NCI-H510A (cell line): ENCODE measurements around the gene IFI6.
"Not testable (repeated sequence)": the region's sequence is repeated elsewhere in the genome, so short reads cannot be mapped to it uniquely, and the experiment has no call there.

Source experiments
- DNase-seq: peaks from one replicate; lab custom pipeline; 2025; lab: John Stamatoyannopoulos, UW

IFI6 gene

GRCh38 chr1:27650171-27650538 lies 21.8 kb downstream of the IFI6 start:
- DNase-seq, result no peak

DNA sequence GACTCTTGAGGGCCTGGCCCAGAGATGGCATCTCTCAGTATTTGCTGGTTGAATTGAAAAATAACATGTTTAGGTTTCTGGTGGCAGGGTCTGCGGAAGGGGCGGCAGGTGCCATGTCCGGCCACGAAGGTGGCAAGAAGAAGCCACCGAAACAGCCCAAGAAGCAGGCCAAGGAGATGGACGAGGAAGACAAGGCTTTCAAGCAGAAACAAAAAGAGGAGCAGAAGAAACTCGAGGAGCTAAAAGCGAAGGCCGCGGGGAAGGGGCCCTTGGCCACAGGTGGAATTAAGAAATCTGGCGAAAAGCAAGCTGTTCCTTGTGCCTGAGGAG lies 22.7 kb downstream of the IFI6 start:
- no peak for DNase-seq

- DNase-seq, result no peak
These were observed 23.2 kb downstream of the IFI6 start for GRCh38 chr1:27648602-27649305.

GRCh38 chr1:27647328-27647727 lies 24.7 kb downstream of the IFI6 start:
- DNase-seq, result no peak

DNA sequence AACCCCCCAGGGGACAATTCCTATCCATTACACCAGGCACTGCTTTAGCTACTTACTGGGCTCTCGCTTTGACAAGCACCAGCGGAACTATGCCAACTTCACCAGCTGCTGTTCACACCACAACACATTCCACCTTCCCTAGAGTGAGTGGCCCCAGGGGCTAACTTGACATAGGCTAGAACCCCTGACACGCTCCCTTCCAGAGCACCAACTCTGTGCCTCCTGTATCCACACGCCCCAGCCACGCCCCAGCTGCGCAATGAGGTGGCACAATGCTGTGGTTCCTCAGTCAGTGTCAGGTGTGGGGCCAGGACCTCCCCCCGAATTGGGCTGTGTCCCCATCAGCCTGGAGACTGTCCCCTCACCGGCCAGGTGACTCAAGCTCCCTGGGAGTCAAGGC lies 25.3 kb downstream of the IFI6 start:
- no peak for DNase-seq

DNA sequence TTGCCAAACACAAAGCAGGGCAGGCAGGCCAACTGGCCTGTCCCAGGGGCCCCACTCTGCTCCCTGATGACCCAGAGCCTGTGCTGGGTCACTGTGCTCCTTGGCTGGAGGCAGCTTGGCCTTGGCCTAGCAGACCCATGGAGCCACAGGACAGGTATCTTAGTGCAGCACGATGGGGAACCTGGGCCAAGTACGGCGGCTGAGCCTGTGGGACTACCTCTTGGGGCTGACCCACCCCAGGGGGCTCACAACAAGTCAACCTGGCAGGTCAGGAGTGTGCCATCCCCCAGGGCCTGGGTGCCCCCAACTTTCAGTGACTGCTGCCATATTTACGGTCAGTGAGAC lies 26.9 kb downstream of the IFI6 start:
- DNase-seq, result no peak

GRCh38 chr1:27644369-27645070 lies 27.5 kb downstream of the IFI6 start:
- no peak for DNase-seq

DNA sequence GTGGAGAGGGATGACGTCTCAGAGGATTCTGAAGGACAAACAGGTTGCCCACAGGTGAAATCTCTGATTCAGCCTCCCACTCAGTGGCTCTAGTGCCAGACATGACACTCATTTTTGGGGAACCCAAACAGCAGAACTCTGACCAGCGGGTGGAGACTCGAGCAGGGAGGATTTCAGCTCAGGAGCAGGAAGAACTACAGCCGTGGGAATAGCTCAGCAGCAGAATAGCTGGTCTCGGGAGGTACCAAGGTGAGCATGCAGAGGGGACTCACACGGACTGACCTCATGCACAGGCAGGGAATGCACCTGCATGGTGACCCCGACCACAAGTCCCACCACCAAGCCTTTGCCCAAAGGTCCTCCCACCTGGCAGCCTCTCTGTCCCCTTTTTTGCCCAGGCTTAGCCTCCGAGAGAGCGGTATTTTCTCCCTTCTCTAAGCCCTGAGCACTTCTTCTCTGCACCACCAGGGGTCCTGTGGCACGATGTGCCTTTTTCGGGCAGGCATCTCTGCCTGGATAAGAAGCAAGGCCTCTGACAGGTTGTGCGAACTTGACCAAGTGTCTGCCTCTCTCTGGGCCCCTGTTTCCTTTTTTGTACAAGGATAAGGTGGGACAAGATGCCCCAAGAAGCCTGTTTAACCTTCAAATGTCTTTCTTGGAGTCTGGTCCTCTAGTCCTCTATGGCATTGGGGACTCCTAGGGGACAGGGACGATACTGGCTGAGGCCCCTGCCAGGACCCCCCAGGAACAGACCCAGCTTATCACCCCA lies 28.2 kb downstream of the IFI6 start:
- DNase-seq, result no peak

DNA sequence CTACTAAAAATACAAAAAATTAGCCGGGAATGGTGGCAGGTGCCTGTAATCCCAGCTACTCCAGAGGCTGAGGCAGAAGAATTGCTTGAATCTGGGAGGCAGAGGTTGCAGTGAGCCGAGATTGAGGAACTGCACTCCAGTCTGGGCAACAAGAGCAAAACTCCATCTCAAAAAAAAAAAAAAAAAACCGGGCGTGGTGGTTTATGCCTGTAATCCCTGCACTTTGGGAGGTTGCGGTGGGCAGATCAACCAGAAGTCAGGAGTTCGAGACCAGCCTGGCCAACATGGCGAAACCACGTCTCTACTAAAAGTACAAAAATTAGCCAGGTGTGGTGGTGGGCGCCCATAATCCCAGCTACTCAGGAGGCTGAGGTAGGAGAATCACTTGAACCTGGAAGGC lies 31.5 kb downstream of the IFI6 start:
- DNase-seq, result not testable (repeated sequence)

DNA sequence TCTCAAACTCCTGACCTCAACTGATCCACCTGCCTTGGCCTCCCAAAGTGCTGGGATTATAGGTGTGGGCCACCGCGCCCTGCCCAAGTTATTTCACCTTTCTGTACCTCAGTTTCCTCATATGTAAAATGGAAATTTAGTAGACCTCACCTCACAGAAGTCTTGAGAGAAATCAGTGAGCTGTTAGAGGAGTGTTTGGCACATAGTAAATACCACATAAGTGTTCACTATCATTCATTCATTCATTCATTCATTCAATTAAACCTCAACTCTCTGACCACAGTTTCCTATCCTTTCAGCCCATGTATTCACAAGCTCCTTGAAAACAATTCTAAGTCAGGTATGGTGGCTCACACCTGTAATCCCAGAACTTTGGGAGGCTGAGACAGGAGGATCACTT lies 33.2 kb downstream of the IFI6 start:
- DNase-seq, result no peak

- DNase-seq, result no peak
These were observed 33.8 kb downstream of the IFI6 start for GRCh38 chr1:27638047-27638734.

GRCh38 chr1:27635396-27636142 lies 36.4 kb downstream of the IFI6 start:
- no peak for DNase-seq

DNA sequence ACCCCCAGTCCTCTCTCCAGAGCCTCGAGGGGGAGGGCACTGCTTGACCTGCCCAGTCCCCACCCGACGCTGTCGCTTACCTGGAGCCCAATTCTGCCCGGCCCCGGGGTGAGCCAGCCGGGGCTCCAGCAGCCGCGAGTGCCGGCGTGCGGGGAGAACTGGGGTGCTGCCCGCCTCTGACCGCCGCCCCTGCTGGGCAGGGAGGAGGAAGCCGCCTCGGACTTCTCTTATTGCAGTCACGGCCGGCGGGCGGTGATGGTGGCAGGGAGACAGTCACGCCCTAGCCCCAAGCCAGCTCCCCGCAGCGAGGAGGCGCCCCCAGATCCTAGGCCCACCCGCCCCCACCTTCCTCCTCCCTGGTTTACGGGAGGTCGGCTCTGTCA lies 37.0 kb downstream of the IFI6 start, which contains the start of gene FGR:
TSS of gene FGR (minus strand) at position 201 of the 383 bp plus-strand sequence. CDS start 11,269 bp downstream, outside the sequence.
- no peak for DNase-seq

DNA sequence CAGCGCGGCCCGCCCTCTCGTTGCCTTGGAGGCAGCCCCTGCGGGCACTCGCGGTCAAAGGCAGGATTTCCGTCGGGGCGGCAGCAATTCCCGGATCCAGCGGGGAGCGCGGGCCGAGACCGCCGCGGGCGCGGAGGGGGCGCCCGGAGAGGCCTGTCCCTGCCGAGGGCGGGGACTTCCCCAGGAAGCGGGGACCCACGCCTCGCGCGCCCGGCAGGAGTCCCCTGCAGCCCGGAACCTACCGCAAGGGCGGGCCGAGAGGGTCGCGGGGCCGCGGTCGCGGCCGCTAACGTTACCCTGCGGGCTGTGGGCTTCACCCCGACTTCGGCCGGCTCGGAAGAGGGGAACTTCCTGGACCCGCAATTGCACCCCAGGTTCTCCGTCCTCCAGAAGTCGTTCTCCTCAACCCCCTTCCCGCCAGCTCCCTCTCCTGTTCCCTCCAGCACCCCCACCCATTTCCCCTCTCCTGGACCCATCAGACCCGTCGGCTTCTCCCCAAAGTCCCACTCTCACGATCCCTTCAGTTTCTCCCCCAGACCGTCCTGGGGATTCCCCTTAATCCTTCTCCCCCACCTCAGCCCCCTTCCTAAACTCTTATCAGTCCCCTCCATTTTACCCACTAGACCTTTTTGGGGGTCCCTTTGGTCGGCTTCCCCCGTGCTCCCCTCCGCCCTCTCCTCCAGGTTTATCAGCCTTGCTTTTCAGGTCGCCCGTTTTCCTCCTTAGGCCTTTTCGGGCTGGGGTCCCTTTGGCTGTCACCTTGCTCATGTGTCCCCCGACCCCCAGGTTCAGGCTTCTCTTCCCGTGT lies 37.6 kb downstream of the IFI6 start:
- no peak for DNase-seq

- DNase-seq, result no peak
These were observed 38.3 kb downstream of the IFI6 start for GRCh38 chr1:27633640-27634176.

- DNase-seq, result no peak
These were observed 38.7 kb downstream of the IFI6 start for GRCh38 chr1:27633298-27633610.

DNA sequence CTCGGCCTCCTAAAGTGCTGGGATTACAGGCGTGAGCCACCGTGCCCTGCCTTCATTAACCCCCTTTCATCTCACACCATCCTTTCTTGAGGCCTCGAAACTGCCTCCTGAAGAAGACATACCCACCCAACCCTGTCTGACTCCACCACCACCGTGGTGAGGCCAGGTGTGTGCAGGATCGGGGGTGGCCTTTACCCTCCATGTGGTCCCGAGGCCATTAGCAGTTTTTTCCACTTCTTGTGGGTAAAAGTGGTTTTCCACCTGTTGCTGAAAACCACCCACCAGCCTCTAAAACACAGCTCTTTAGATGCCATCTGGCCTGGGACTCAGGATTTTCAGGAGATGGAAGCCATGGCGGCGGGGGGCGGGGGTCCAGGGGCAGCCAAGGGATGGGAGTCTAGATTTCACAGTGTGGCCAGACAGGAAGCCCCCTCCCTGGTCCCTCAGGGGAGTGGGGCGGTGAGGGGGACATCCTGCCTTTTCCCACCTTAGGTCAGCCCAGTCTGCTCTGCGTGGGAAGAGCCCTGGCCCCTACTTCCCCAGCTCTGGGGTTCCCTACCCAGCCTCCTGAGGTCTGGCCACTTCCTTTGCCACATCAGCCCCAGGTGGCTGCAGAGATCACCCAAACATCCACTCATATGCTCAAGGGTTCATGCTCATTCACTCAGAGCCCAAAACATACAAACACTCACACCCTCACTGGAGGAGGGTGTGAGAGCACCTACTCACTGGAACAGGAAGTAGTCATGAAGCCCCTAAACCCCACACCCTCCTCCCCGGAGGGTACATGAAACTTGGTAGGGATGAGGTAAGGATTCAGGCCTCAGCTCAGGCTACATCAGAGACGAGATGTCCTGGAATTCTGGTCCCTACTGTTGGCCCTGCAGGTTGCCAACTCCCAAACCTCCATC lies 39.4 kb downstream of the IFI6 start:
- DNase-seq, result no peak

- no peak for DNase-seq
These were observed 41.0 kb downstream of the IFI6 start for GRCh38 chr1:27630859-27631491.

GRCh38 chr1:27628712-27629111 lies 43.3 kb downstream of the IFI6 start:
- no peak for DNase-seq
